ENCODE data around the gene ZXDC.

DNA sequence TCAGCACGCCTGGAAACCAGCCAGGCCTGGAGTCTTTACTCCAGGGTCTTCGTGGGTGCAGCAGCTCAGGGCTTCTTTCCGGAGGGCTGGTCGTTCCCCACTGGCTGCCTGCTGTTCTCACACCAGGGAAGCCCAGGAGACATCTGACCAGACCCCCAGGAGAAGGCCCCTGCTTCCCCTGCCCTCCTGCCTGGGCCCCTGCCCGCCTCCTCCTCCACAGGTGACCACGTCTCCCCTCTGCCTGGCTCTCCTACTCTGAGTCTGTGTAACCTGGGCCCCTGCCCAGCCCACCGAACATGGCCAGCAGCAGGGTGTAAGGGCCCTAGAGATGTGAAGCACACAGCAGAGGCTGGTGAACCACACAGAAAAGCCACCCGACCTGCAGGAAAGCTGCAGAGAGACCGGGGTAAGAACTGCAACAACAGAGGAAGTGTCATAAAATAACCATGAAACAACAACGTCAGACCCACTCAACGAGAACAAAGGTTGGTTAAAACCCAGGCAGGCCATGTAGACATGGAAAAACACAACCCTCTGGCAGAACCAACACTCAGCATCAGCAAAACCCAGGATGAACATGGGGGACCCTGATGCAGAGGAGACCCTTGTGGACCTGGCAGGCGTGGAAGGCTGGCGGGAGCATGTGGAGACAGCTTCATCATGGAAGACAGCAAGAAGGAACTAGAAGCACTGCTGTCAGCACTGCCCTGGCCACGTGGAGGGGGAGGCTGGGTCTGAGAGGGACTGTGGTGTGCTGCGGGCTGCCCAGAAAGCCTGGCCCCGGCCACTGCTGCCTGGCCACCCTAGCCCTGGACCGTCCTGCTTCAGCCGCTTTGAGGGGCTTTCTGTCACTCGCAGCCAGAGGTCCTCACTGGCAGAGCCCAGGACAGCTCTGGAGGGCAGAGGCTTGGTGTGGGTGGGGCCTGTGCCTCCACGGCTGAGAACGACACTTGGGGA, 21.5 kb upstream of the ZXDC start:
- TF ChIP-seq POLR2A (IDR thresholded peaks at IDR 0.05; ENCODE audit: low read depth, low read length) (no peak), POLR2AphosphoS5 (IDR thresholded peaks at IDR 0.05; ENCODE audit: low read depth, low read length) (no peak), SPI1 (IDR thresholded peaks at IDR 0.05; ENCODE audit: low read depth, low read length) (0 out of 2 replicates have a peak, but pooled peaks have one; percentile 1)

All from GM12891 (cell line).